WI38 (cell line): Measurements from ENCODE around the gene HSPG2.

Experiments used
- H3K4me3 ChIP-seq: 2 replicates; pipeline ENCODE4 v1.5.1; 2011; ENCODE audit warnings: low read depth, mild to moderate bottlenecking, control low read depth, low read length
- TF ChIP-seq, protein P1 (sequence below): IDR thresholded peaks from 2 replicates; pipeline ENCODE4 v1.5.1; 2012; ENCODE audit warnings: low read depth, mild to moderate bottlenecking, control low read depth, low read length

The HSPG2 gene

DNA sequence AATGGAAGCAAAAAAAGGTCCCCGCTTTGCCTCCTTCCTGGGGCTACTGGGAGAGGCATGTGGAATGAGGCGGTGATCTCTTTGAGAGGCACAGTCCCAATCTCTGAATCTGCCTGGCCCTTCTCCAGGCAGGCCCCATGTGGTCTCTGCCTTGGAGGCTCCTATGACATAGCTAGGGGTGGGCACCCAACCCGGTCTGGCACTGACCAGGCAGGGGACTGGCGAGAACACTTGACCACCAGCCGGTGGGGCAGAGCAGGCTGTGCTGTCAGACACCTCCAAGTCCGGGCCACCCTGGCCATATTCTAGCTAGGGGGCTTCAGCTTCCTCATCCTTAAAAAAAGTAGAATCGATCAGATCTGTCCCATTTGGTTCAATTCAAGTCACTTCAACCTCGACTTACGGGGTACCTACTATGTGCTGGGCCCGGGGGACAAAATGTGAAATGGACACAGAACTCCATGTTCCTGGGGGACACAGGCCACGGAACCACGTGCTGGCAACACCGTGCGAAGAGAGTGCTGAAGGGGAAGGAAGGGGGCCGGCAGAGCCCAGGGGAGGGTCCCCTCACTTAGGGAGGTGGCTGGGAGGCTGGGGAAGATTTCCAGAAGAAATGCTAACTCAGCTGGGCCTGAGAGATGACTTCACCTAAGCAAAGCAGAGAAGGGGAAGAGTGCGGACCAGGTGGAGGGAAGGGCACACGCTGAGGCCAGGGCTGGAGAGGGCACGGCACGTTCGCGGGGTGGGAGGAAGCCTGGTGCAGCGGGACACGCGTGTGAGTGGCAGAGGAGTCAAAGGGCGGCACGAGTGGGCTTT is 33.3 kb downstream of the HSPG2 start:
- TF ChIP-seq, protein P1, sequence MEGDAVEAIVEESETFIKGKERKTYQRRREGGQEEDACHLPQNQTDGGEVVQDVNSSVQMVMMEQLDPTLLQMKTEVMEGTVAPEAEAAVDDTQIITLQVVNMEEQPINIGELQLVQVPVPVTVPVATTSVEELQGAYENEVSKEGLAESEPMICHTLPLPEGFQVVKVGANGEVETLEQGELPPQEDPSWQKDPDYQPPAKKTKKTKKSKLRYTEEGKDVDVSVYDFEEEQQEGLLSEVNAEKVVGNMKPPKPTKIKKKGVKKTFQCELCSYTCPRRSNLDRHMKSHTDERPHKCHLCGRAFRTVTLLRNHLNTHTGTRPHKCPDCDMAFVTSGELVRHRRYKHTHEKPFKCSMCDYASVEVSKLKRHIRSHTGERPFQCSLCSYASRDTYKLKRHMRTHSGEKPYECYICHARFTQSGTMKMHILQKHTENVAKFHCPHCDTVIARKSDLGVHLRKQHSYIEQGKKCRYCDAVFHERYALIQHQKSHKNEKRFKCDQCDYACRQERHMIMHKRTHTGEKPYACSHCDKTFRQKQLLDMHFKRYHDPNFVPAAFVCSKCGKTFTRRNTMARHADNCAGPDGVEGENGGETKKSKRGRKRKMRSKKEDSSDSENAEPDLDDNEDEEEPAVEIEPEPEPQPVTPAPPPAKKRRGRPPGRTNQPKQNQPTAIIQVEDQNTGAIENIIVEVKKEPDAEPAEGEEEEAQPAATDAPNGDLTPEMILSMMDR: no peak
- H3K4me3 ChIP-seq: no peak overlapping the region

DNA sequence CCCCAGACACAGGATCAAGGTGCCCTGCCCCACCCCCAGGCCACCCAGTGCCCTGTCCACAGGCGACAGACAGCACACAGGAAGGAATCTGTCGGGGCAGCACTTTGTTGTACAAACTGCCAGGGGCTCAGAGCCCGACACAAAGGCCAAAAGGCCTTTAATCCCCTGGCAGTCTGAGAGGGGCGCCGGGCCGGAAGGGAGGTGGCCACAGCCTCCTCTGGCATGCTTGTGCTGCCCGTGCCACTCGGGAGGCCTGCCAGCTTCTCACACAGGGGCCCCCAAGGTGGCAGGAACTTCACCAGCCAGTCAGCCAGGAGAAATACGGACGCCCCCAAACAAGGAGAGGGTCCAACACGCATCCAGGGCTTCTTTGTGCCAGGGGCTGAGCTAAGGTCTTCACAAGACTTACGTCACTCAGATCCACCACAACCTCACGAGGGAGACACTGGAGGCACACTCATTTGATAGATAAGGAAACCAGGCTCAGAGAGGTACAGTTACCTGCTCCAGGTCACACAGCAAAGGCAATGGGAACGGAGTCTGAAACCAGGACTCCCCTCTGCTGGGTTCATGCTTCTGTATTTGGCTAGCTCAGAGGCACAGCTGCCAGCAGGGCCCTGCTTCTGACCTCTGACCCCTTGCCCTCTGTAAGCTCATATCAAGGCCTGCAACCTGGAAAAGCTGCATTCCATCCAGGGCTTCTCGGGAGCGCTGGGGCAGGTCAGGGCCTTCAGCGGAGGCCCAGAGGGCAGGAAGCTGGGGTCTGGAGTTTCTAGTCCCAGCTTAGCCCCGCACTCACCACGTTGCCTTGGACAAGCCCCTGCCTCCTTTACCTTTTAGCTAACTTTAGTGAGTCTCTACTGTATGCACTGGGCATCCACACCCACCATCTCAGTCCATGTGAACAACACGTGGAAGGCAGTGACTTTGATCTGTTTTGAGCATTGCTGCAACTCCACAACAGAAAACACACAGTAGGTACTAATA is 34.8 kb downstream of the HSPG2 start:
- TF ChIP-seq, protein P1: no peak
- no peak overlapping the region for H3K4me3 ChIP-seq

DNA sequence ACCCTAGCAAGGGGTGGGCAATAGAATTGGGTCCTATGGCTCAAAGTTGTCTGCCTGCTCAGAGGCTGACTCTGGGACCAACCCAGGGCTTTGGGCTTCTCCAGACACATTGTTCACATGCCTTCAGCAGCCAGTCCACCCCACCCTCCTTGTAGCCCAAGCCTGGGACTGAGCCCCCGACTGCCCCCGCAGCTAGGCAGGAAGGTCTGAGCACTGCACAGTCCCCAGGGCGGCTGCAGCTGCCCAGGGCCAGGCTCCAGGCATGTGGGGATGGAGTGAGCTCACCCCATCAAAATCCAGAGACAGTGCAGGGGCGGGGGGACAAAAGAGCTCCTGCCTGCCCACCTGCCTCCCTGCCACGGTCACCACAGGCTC is 35.6 kb downstream of the HSPG2 start:
- no peak overlapping the region for H3K4me3 ChIP-seq
- TF ChIP-seq, protein P1: no peak

DNA sequence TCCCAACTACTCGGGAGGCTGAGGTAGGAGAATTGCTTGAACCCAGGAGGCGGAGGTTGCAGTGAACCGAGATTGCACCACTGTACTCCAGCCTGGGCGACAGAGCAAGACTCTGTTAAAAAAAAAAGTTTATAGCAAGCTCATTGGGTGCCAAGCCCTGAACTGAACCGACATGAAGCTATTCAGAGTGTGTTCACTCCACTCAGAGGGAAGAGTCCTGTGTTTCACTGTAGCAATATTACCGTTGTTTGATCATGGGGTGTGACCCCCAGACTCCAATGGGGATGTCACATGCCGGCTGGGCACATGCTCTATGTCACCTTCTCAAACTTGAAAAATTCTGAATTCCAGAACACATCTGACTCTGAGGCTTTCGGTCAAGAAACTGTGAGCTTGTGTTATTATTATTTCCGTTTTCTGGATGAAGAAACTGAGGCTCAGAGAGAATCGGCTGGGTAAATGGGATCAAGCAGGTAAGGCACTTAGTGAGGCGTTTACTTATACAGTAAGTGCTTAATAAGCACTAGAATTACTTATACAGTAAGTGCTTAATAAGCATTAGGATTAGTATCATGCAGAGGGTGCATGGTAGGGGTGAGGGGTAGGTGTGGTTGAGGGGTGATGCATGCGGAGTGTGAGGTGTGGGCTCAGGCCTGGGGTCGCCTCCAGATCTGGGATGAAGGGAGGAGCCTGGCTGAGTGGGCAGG is 36.2 kb downstream of the HSPG2 start:
- TF ChIP-seq, protein P1: no peak
- no peak overlapping the region for H3K4me3 ChIP-seq

DNA sequence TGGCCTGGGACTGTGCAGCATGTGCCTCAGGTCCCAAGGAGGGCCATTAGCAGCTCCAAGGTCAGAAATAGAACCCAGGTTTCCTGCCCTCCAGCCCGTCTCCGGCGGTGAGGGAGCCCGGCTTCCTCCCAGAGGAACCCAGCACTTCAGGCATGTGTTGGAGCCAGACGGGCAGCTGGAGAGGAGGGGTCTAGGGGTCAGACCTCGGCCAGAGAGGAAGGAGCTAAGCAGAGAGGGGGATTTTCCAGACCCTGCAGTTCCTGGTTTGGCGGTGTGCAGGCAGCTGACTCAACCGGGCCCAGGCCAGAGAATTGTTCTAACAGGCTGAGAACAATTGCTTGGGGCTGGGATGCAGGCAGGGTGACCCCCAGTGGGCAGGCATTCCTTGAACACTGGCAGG is 37.1 kb downstream of the HSPG2 start:
- TF ChIP-seq, protein P1: no peak
- no peak overlapping the region for H3K4me3 ChIP-seq

DNA sequence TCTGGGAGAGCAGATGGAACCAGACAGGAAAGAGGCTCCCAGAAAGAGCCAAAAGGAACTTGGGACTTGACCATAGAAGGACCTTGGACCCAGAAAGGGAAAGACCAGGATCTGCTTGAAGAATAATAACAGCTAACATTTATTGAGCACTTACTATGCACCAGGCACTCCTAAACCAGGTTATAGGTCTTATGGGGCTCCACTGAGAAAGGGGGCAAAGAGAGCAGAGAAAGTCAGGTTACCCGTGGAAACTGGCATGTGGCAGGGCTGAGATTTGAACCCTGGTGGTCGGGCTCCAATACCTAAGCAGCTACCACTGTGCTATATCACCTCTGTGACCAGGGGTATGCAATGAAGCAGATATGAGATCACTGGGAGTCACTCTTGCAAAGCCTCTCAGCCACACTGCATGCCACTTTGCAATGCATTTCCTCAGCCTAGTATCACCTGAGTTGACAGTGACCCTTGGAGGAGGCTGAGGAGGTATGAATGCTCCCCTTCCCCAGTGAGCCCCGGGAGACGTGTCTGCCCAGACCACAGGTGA is 37.8 kb downstream of the HSPG2 start:
- no peak overlapping the region for H3K4me3 ChIP-seq
- TF ChIP-seq, protein P1: no peak
